IPS DF 6.9 (cell line): ENCODE results near the gene CEMP1.

Experiments
- DNase-seq: peaks from one replicate; pipeline ENCODE4 v3.0.0-alpha.2; 2013; ENCODE audit warnings: low read depth, low spot score
- H3K27ac ChIP-seq: one replicate; pipeline ENCODE4 v1.5.1; 2013; ENCODE audit warnings: low read length, control low read depth
- H3K27me3 ChIP-seq: 2 replicates; pipeline ENCODE4 v1.6.1; 2013; ENCODE audit warnings: mild to moderate bottlenecking, low read length; ENCODE audit not compliant: control insufficient read depth, insufficient read depth
- H3K36me3 ChIP-seq: 2 replicates; pipeline ENCODE4 v1.6.1; 2013; ENCODE audit warnings: low read length; ENCODE audit not compliant: control insufficient read depth, insufficient read depth
- H3K4me1 ChIP-seq: 2 replicates; pipeline ENCODE4 v1.6.1; 2013; ENCODE audit warnings: low read length; ENCODE audit not compliant: control insufficient read depth, insufficient read depth
- H3K4me3 ChIP-seq: 2 replicates; pipeline ENCODE4 v1.5.1; 2013; ENCODE audit warnings: mild to moderate bottlenecking, low read length
- H3K9me3 ChIP-seq: 2 replicates; pipeline ENCODE4 v1.6.1; 2013; ENCODE audit warnings: low read length, inconsistent platforms; ENCODE audit not compliant: control insufficient read depth, insufficient read depth
- WGBS: extraction: QIAGEN DNeasy Blood & Tissue Kit; methylation state at CpG from one replicate; pipeline ENCODE4 v1.1.7; 2013; ENCODE audit warnings: mixed read lengths, missing lambda C conversion rate; ENCODE audit not compliant: insufficient read length, insufficient coverage; 5-methylcytosine and 5-hydroxymethylcytosine counted together

CEMP1 gene

DNA sequence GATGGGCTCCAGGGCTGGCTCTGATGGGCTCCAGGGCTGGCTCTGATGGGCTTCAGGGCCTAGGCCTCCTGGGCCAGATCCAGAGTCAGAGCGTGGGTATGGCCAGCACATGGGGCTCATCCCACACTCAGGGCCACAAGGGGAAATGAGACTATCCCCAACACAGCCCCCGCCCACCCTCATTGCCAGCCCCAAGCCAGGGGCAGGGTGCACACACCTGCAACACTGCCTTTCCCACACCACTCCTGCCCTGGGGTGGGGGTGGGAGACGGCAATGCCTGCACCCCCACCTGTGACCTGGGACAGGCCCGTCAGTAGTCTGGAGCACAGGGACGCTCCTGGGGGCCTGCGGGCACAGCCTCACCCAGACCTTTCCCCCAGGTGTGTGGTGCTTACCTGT is 31.8 kb downstream of the CEMP1 start:
- Histone ChIP-seq H3K27me3 (no peaks in the 10 kb centered on the region), H3K4me3 (no peak overlapping the region), H3K9me3 (no peaks in the 10 kb centered on the region), H3K36me3 (peaks cover 22% of the 10 kb centered on the region), H3K27ac (no peak overlapping the region), H3K4me1 (peaks cover 4% of the 10 kb centered on the region)
- no CpG with 5 or more reads among the region's 6 CpGs for WGBS
- DNase-seq, result no peak

DNA sequence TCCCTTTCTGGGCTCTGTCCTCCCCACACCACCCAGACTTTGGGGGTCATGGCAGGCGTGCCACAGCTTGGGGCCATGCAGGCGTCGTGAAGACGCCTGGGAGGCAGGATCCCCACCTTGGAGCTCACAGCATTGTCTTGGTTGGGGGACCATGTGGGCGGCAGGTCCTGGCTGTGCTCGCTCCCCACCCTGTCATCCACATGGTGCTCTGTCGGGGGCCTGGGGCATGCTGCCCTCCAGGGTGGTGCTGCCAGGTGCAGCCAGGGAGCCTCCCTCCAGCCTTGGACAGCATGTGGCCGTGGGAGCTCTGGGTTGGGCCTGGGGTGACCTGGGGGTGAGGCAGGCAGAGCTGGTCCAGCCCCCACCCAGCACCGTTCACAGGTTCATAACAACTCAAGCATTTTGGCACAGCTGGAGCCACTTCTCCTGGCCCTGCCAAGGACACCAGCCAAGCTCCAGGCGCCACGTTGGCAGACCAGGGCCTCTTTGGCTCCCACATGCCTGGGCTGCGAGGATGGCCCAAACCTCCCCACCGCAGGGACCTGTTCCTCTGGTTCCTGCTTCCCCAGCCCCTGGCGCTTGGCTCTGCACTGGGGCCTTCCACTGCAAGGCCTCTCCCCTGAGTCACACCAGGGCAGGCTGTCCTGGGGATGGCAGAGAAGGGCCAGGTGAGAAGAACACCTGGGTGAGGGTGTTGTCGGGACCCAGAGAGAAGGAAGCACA is 32.5 kb downstream of the CEMP1 start:
- H3K27ac ChIP-seq, result no peak overlapping the region
- peaks cover 22% of the 10 kb centered on the region for H3K36me3 ChIP-seq
- no peaks in the 10 kb centered on the region for H3K9me3 ChIP-seq
- H3K4me1 ChIP-seq, result peaks cover 4% of the 10 kb centered on the region
- H3K27me3 ChIP-seq, result no peaks in the 10 kb centered on the region
- H3K4me3 ChIP-seq, result no peak overlapping the region
- no CpG with 5 or more reads among the region's 15 CpGs for WGBS
- no peak for DNase-seq

DNA sequence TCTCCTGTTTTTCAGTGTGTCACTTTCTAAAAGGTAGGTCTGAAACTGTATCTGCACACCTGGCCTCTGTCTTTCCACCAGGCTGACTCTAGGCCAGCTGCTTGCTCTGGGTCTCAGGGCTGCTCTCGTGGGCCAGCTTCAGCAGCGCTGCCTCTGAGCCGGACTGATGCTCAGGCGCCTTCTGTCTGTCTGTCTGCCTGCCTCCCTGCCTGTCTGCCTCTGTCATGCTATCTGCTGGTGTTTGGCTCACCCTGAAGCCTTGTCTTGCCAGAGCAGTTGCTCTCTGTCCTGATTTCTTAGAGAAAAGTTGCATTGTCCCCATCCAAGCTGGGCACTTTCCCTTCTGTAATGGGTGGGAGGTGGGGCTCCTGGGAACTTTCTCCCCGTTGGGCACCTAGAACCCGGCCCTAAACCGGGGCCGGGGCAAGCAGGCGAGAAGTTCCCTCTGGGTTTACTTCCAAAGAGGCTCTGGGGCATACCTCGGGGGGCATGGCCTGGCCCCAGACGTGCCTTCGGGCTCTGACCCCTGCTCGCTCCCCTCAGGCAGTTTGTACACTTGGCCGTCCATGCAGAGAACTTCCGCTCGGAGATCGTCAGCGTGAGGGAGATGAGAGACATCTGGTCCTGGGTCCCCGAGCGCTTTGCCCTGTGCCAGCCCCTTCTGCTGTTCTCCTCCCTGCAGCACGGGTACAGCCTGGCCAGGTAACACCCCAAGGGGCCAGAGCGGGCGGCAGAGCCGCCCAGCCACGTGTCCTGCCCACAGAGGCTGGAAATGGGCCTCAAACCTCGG is 33.3 kb downstream of the CEMP1 start:
- no peak for DNase-seq
- Histone ChIP-seq H3K4me3 (no peak overlapping the region), H3K36me3 (peaks cover 22% of the 10 kb centered on the region), H3K27me3 (no peaks in the 10 kb centered on the region), H3K9me3 (no peaks in the 10 kb centered on the region), H3K4me1 (peaks cover 4% of the 10 kb centered on the region), H3K27ac (no peak overlapping the region)
- WGBS, result no CpG with 5 or more reads among the region's 26 CpGs

DNA sequence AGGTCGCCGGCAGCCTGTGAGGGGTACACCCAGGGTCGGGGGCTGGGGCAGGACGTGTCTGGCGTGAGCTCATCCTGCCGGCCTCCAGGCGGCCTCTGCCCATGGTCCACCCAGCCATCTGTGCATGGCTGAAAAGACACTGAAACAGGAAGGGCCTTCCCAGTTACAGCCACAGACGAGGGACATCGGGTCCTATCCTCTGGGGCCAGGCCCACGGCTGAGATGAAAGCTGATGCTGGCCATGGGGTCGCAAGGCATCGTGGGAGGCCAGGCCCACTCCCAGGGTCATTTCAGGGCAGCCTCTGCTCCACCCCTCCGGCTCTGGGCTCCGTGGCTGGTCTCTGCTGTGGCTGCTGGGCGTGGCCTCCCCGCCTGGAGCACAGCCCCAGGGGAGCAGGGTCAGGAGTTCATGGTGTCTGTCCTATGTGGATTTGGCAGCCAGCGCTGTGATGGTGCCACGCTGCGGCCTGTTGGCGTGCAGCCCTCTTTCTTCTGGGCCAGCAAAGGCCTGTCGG is 34.0 kb downstream of the CEMP1 start:
- Histone ChIP-seq H3K9me3 (no peaks in the 10 kb centered on the region), H3K4me3 (no peak overlapping the region; the same call in 1 of the 2 replicates), H3K36me3 (peaks cover 22% of the 10 kb centered on the region), H3K4me1 (peaks cover 4% of the 10 kb centered on the region), H3K27me3 (no peaks in the 10 kb centered on the region), H3K27ac (no peak overlapping the region)
- DNase-seq, result no peak
- no CpG with 5 or more reads among the region's 21 CpGs for WGBS

DNA sequence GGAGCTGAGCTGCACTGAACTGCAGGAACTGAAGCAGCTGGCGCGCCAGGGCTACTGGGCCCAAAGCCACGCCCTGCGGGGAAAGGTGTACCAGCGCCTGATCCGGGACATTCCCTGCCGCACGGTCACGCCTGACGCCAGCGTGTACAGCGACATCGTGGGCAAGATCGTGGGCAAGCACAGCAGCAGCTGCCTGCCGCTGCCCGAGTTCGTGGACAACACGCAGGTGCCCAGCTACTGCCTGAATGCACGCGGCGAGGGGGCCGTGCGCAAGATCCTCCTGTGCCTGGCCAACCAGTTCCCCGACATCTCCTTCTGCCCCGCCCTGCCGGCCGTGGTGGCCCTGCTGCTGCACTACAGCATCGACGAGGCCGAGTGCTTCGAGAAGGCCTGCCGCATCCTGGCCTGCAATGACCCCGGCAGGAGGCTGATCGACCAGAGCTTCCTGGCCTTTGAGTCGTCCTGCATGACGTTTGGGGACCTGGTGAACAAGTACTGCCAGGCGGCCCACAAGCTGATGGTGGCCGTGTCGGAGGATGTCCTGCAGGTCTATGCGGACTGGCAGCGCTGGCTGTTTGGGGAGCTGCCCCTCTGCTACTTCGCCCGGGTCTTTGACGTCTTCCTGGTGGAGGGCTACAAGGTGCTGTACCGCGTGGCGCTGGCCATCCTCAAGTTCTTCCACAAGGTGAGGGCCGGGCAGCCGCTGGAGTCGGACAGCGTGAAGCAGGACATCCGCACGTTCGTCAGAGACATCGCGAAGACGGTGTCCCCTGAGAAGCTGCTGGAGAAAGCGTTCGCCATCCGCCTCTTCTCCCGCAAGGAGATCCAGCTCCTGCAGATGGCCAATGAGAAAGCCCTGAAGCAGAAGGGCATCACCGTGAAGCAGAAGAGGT is 34.7 kb downstream of the CEMP1 start:
- no peaks in the 10 kb centered on the region for H3K9me3 ChIP-seq
- WGBS, result no CpG with 5 or more reads among the region's 62 CpGs
- H3K36me3 ChIP-seq, result peaks cover 22% of the 10 kb centered on the region
- H3K4me3 ChIP-seq, result no peak overlapping the region
- H3K4me1 ChIP-seq, result no peaks in the 10 kb centered on the region
- H3K27me3 ChIP-seq, result no peaks in the 10 kb centered on the region
- DNase-seq, result no peak
- no peak overlapping the region for H3K27ac ChIP-seq

DNA sequence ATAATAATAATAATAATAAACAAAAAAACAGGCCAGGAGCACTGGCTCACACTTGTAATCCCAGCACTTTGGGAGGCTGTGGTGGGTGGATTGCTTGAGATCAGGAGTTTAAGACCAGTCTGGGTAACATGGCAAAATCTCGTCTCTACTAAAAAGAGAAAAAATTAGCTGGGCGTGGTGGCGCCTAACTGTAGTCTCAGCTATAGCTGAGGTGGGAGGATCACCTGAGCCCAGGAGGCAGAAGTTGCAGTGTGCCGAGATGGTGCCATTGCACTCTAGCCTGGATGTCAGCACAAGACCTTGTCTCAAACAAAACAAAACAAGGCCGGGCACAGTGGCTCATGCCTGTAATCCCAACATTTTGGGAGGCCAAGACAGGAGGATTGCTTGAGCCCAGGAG is 36.2 kb downstream of the CEMP1 start:
- no CpG with 5 or more reads among the region's 5 CpGs for WGBS

DNA sequence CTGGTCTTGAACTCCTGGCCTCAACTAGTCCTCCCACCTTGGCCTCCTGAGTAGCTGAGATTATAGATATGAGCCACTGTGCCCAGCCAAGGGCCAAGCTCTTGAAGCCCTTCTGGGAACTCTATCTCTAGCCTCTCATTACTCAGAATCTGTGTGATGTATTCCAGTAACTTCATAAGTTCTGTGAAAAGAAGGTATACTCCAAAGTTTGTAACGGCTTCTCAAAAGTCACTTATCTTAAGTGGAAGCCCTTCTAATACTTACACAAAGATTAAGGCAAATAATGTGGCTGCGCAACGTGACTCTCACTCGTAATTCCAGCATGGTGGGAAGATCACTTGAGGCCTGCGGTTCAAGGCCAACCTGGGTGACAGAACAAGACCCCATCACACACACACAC is 36.6 kb downstream of the CEMP1 start:
- peaks cover 22% of the 10 kb centered on the region for H3K36me3 ChIP-seq
- H3K9me3 ChIP-seq, result no peaks in the 10 kb centered on the region
- no CpG with 5 or more reads among the region's 5 CpGs for WGBS
- H3K4me3 ChIP-seq, result no peak overlapping the region
- DNase-seq, result no peak
- no peaks in the 10 kb centered on the region for H3K4me1 ChIP-seq
- H3K27me3 ChIP-seq, result no peaks in the 10 kb centered on the region
- H3K27ac ChIP-seq, result no peak overlapping the region

More for the DNA sequence above, 36.2 kb downstream of the CEMP1 start:
- Histone ChIP-seq H3K4me3 (no peak overlapping the region), H3K9me3 (no peaks in the 10 kb centered on the region), H3K36me3 (peaks cover 22% of the 10 kb centered on the region), H3K27ac (no peak overlapping the region), H3K27me3 (no peaks in the 10 kb centered on the region), H3K4me1 (no peaks in the 10 kb centered on the region)
- no peak for DNase-seq

DNA sequence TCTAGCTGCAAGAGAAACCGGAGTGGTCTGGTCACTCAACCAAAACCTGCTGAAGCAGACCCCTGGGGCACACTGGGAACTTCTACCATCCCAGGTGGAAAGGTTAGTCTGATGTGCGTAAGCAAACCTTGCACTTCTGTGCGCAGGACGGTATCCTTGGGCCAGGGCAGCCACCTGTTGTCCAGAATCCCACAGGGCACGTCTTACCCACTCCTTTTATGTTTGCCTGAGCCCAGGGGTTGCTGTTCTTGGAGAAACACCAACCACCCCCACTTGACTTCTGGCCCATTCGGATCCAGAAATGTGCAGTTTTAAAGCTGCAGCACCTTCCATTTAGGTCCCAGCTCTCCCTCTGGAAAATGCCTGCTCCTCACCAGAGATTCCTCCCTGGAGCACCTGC is 37.6 kb downstream of the CEMP1 start:
- DNase-seq, result no peak
- no CpG with 5 or more reads among the region's 6 CpGs for WGBS
- no peaks in the 10 kb centered on the region for H3K4me1 ChIP-seq
- H3K27me3 ChIP-seq, result no peaks in the 10 kb centered on the region
- H3K27ac ChIP-seq, result no peak overlapping the region
- H3K36me3 ChIP-seq, result peaks cover 16% of the 10 kb centered on the region
- H3K4me3 ChIP-seq, result no peak overlapping the region
- no peaks in the 10 kb centered on the region for H3K9me3 ChIP-seq

DNA sequence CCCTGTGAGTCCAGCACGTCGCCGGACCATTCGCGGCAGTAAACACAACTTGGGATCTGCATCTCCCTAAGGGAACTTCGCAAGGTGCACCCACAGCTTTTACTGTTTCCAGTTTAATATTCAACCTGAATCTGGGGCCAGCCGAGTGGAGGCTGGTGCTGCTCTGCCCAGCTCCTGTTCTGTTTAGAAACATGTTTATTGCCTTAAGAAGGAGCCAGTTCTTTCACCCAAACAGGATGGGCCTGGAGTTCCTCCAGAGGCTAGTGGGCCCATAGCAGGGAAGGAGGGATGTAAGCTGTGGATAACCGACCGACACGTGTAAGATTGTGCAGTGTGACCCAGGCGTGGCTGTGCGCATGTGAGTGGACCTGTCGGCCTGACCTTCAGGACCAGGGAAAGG is 38.9 kb downstream of the CEMP1 start:
- Histone ChIP-seq H3K27ac (no peak overlapping the region), H3K27me3 (no peaks in the 10 kb centered on the region), H3K9me3 (no peaks in the 10 kb centered on the region), H3K4me1 (no peaks in the 10 kb centered on the region), H3K36me3 (peaks cover 11% of the 10 kb centered on the region), H3K4me3 (no peak overlapping the region)
- no peak for DNase-seq
- no CpG with 5 or more reads among the region's 13 CpGs for WGBS
